Measurements from ENCODE around the gene SYT12.

DNA sequence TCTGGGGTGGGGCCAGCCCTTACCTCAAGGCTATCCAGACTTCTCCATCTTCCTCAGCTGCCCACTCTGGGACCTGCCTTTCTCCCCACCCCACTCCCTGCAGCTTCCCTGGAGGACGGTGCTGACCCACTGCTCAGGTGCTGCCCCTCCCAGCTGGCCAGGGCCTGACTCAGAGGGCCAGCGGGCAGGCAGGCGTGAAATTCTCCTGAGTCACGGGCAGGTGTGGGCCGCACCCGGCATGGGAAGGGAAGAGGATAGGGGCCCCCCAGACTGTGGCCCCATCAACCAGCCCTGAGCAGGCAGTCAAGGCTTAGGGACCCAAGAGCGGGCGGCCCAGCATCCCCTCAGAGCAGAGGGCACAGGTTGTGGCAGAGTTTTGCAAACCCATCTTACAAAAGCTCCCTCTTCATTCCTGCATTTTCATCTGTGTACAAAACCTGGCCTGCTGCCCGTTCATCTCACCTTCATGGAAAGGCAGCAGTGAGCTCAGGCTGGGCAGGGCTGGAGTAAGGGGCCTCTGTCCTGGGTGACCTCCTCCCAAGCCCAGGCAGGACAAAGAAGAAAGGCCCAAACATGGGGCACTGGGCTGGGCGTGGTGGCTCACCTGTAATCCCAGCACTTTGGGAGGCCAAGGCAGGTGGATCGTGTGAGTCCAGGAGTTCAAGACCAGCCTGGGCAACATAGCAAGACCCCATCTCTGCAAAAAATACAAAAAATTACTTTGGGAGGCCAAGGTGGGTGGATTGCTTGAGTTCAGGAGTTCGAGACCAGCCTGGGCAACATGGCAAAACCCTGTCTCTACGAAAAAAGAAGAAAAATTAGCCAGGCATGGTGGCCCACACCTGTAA lies 39.8 kb downstream of the SYT12 start:
- TF ChIP-seq, protein P1, sequence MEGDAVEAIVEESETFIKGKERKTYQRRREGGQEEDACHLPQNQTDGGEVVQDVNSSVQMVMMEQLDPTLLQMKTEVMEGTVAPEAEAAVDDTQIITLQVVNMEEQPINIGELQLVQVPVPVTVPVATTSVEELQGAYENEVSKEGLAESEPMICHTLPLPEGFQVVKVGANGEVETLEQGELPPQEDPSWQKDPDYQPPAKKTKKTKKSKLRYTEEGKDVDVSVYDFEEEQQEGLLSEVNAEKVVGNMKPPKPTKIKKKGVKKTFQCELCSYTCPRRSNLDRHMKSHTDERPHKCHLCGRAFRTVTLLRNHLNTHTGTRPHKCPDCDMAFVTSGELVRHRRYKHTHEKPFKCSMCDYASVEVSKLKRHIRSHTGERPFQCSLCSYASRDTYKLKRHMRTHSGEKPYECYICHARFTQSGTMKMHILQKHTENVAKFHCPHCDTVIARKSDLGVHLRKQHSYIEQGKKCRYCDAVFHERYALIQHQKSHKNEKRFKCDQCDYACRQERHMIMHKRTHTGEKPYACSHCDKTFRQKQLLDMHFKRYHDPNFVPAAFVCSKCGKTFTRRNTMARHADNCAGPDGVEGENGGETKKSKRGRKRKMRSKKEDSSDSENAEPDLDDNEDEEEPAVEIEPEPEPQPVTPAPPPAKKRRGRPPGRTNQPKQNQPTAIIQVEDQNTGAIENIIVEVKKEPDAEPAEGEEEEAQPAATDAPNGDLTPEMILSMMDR (conservative IDR thresholded peaks at IDR 0.05) = no peak
- no peak for TF ChIP-seq EZH2 (IDR thresholded peaks at IDR 0.05; ENCODE audit: low read depth)
